HepG2 (cell line): ENCODE measurements around the gene CTCF. TPM values are rescaled to one million over a fixed set of nuclear protein-coding genes. Genes with fewer than 3 reads are reported as not detected.

Source experiments
- ATF7-NPFF ChIP-seq: sonication (generic); formaldehyde crosslinking; IDR thresholded peaks from 2 replicates; pipeline ENCODE4 v1.8.1; 2023; ENCODE audit warnings: mild to moderate bottlenecking, low read depth, missing genetic modification reagents, moderate library complexity
- BORCS8-MEF2B ChIP-seq: sonication (generic); formaldehyde crosslinking; IDR thresholded peaks from 2 replicates; pipeline ENCODE4 v1.8.0; 2022; ENCODE audit warnings: mild to moderate bottlenecking, missing genetic modification reagents
- E2F2 ChIP-seq: sonication (generic); formaldehyde crosslinking; IDR thresholded peaks from 2 replicates; pipeline ENCODE4 v1.4.0; 2020; ENCODE audit warnings: missing genetic modification reagents, borderline replicate concordance
- EED ChIP-seq: sonication (generic); formaldehyde crosslinking; IDR thresholded peaks from 2 replicates; pipeline ENCODE4 v1.5.0; 2020; ENCODE audit warnings: mild to moderate bottlenecking, missing genetic modification reagents
- GZF1 ChIP-seq: sonication (generic); formaldehyde crosslinking; IDR thresholded peaks from 2 replicates; pipeline ENCODE4 v1.5.1; 2020; ENCODE audit warnings: mild to moderate bottlenecking, missing genetic modification reagents
- HIVEP1 ChIP-seq: sonication (generic); formaldehyde crosslinking; IDR thresholded peaks from 2 replicates; pipeline ENCODE4 v1.4.0; 2020; ENCODE audit warnings: mild to moderate bottlenecking, missing genetic modification reagents
- IRF1 ChIP-seq: sonication (generic); formaldehyde crosslinking; IDR thresholded peaks from 2 replicates; pipeline ENCODE4 v1.4.0; 2020; ENCODE audit warnings: low read depth, mild to moderate bottlenecking, missing genetic modification reagents
- NFE2L2 ChIP-seq: fragments of 150-350 bp; IDR thresholded peaks from 2 replicates; pipeline ENCODE4 v1.6.1; 2014; ENCODE audit warnings: low read length
- PHB2 ChIP-seq: fragments of 450-650 bp; IDR thresholded peaks from 2 replicates; pipeline ENCODE4 v1.6.1; 2018; ENCODE audit not compliant: partially characterized antibody
- SKI ChIP-seq: fragments of 450-650 bp; IDR thresholded peaks from one replicate; pipeline ENCODE4 v1.6.1; 2018; ENCODE audit warnings: mild to moderate bottlenecking; ENCODE audit not compliant: partially characterized antibody
- SP5 ChIP-seq: IDR thresholded peaks from 2 replicates; pipeline ENCODE4 v1.6.1; 2016; ENCODE audit warnings: low read depth, borderline replicate concordance
- SUZ12 ChIP-seq: fragments of 150-350 bp; IDR thresholded peaks from 2 replicates; pipeline ENCODE4 v1.6.1; 2014; ENCODE audit warnings: low read depth, low read length
- YEATS4 ChIP-seq: sonication (generic); formaldehyde crosslinking; IDR thresholded peaks from 2 replicates; pipeline ENCODE4 v1.4.0; 2020; ENCODE audit warnings: missing genetic modification reagents, borderline replicate concordance
- ZFP36 ChIP-seq: fragments of 150-350 bp; IDR thresholded peaks from 2 replicates; pipeline ENCODE4 v1.6.1; 2018; ENCODE audit warnings: borderline replicate concordance, low read length, low read depth; ENCODE audit not compliant: partially characterized antibody
- ZNF280B ChIP-seq: sonication (generic); formaldehyde crosslinking; IDR thresholded peaks from 2 replicates; pipeline ENCODE4 v1.5.0; 2020; ENCODE audit warnings: missing genetic modification reagents, mild to moderate bottlenecking, borderline replicate concordance
- ZNF484 ChIP-seq: sonication (generic); formaldehyde crosslinking; IDR thresholded peaks from 2 replicates; pipeline ENCODE4 v1.5.1; 2020; ENCODE audit warnings: mild to moderate bottlenecking, low read depth, missing genetic modification reagents, borderline replicate concordance
- ZNF558 ChIP-seq: sonication (generic); formaldehyde crosslinking; IDR thresholded peaks from 2 replicates; pipeline ENCODE4 v1.9.0; 2022; ENCODE audit warnings: mild to moderate bottlenecking, missing genetic modification reagents, borderline replicate concordance
- ZNF570 ChIP-seq: sonication (generic); formaldehyde crosslinking; IDR thresholded peaks from 2 replicates; pipeline ENCODE4 v1.4.0; 2020; ENCODE audit warnings: mild to moderate bottlenecking, missing genetic modification reagents, borderline replicate concordance
- ZNF800 ChIP-seq: sonication (generic); formaldehyde crosslinking; IDR thresholded peaks from 2 replicates; pipeline ENCODE4 v1.4.0; 2020; ENCODE audit warnings: missing genetic modification reagents
- ZSCAN29 ChIP-seq: sonication (generic); formaldehyde crosslinking; conservative IDR thresholded peaks from 2 replicates; pipeline ENCODE4 v1.4.0; 2020; ENCODE audit warnings: mild to moderate bottlenecking, missing genetic modification reagents
- ZXDC ChIP-seq: sonication (generic); formaldehyde crosslinking; IDR thresholded peaks from 2 replicates; pipeline ENCODE4 v1.5.0; 2020; ENCODE audit warnings: mild to moderate bottlenecking, missing genetic modification reagents
- polyA plus RNA-seq, 8 experiments: library from polyadenylated mRNA; depleted of rRNA in 3 of 8; stranded (reverse) in 7 of 8; unstranded in 1 of 8; fragments of >200 nt; fragmentation: Illumina TruSeq in 4 of 8; extraction: Trizol in 4 of 8; gene quantifications; 2 replicates each; pipeline versions ENCODE4 v1.2.1 to v1.2.3, GENCODE V29; 2011 to 2016; ENCODE audit warnings: low read depth in 4 of 8, missing spikeins in 1 of 8, mixed read lengths in 1 of 8; ENCODE audit not compliant: insufficient read depth in 1 of 8
- total RNA-seq, 5 experiments: library from RNA; depleted of rRNA; stranded (reverse); fragments of >200 nt; fragmentation: Illumina TruSeq; extraction: Trizol; gene quantifications; 2 replicates each; pipeline ENCODE4 v1.2.3, GENCODE V29; 2016; ENCODE audit warnings: low read depth in 1 of 5

The CTCF gene
- total and polyA plus RNA-seq, 2 of the 13 experiments (the other 11 are each of a cell fraction or from before 2014, with no cell fraction given): 19.5 to 37.5 TPM

GRCh38 chr16:67528870-67529581, 33.3 kb upstream of the CTCF start (continued):
- TF ChIP-seq ZNF800 (peak; percentile 83), HIVEP1 (CRISPR knock-in tag) (peak; percentile 4; the same call in 1 of the 2 replicates), ZXDC (CRISPR knock-in tag) (peak; percentile 82; the same call in 1 of the 2 replicates), YEATS4 (peak; percentile 80), ZNF570 (CRISPR knock-in tag) (0 out of 2 replicates have a peak, but pooled peaks have one; percentile 44), ZNF558 (CRISPR knock-in tag) (peak; percentile 6; the same call in 1 of the 2 replicates), ZNF280B (CRISPR knock-in tag) (no peak; the same call in 1 of the 2 replicates), E2F2 (CRISPR knock-in tag) (peak; percentile 25; the same call in 1 of the 2 replicates), SP5 (no peak; the same call in 1 of the 2 replicates), IRF1 (CRISPR knock-in tag) (no peak), EED (CRISPR knock-in tag) (no peak), GZF1 (CRISPR knock-in tag) (0 out of 2 replicates have a peak, but pooled peaks have one; percentile 12), SKI (no peak), PHB2 (no peak), BORCS8-MEF2B (CRISPR knock-in tag) (peak; percentile 63), ZSCAN29 (CRISPR knock-in tag) (no peak), ZNF484 (CRISPR knock-in tag) (0 out of 2 replicates have a peak, but pooled peaks have one; percentile 28), ZFP36 (no peak), SUZ12 (no peak), NFE2L2 (no peak), ATF7-NPFF (CRISPR knock-in tag) (peak; percentile 72; the same call in 1 of the 2 replicates)
